ENCODE results near the gene JADE2.
"Not testable (repeated sequence)": the region's sequence is repeated elsewhere in the genome, so short reads cannot be mapped to it uniquely, and the experiment has no call there.

Gene JADE2

GRCh38 chr5:134524826-134525682, at the start of gene JADE2:
TSS of gene JADE2 (plus strand) at chr5:134525670. CDS start at chr5:134535858, 10,188 bp downstream.
- peak; percentile 47 to 62 (median 52) for DNase-seq

GRCh38 chr5:134477462-134478245, 47.8 kb upstream of the JADE2 start:
- DNase-seq, result no peak

- DNase-seq, result no peak
These were observed 45.6 kb upstream of the JADE2 start for GRCh38 chr5:134479839-134480238.

GRCh38 chr5:134489227-134489944, 36.1 kb upstream of the JADE2 start:
- no peak for DNase-seq

- no peak for DNase-seq
These were observed 35.1 kb upstream of the JADE2 start for GRCh38 chr5:134490255-134490924.

GRCh38 chr5:134490925-134491271, 34.6 kb upstream of the JADE2 start:
- no peak for DNase-seq

- no peak for DNase-seq
These were observed 33.5 kb upstream of the JADE2 start for GRCh38 chr5:134491841-134492442.

- DNase-seq, result no peak
These were observed 32.9 kb upstream of the JADE2 start for GRCh38 chr5:134492568-134492967.

- DNase-seq, result no peak
These were observed 31.9 kb upstream of the JADE2 start for GRCh38 chr5:134493461-134494055.

- no peak for DNase-seq
These were observed 30.7 kb upstream of the JADE2 start for GRCh38 chr5:134494780-134495179.

- not testable (repeated sequence) for DNase-seq
These were observed 25.6 kb upstream of the JADE2 start for GRCh38 chr5:134499905-134500304.

- DNase-seq, result no peak
These were observed 24.6 kb upstream of the JADE2 start for GRCh38 chr5:134500699-134501430.

- DNase-seq, result no peak
These were observed 23.2 kb upstream of the JADE2 start for GRCh38 chr5:134502259-134502658.

- DNase-seq, result no peak
These were observed 22.2 kb upstream of the JADE2 start for GRCh38 chr5:134503088-134503936.

GRCh38 chr5:134503937-134504437, 21.5 kb upstream of the JADE2 start:
- DNase-seq, result no peak

- no peak for DNase-seq
These were observed 20.7 kb upstream of the JADE2 start for GRCh38 chr5:134504629-134505300.

GRCh38 chr5:134506054-134507039, 19.1 kb upstream of the JADE2 start:
- no peak for DNase-seq

- no peak for DNase-seq
These were observed 18.0 kb upstream of the JADE2 start for GRCh38 chr5:134507452-134507851.

Measured in NCI-H1417 (cell line).